Right atrium auricular region (tissue), 2 donors: ENCODE data around the gene PLA2G4B. TPM values are rescaled to one million over a fixed set of nuclear protein-coding genes. Genes with fewer than 3 reads are reported as not detected.

Experiments
- DNase-seq: peaks from one replicate; pipeline ENCODE4 v3.0.0-alpha.2; 2019; ENCODE audit warnings: low spot score
- H3K27ac ChIP-seq, 2 donors: fragments of 200-600 bp; sonication (generic); 1 replicate in 1 of 2; 2 replicates in 1 of 2; pipeline ENCODE4 v1.5.1; 2016 to 2019
- H3K27me3 ChIP-seq, 2 donors: fragments of 200-600 bp; sonication (generic); one replicate each; pipeline versions ENCODE4 v1.5.1 to v1.6.0; 2017 to 2019
- H3K36me3 ChIP-seq: fragments of 200-600 bp; sonication (generic); one replicate; pipeline ENCODE4 v1.5.1; 2016
- H3K4me1 ChIP-seq, 2 donors: fragments of 200-600 bp; sonication (generic); one replicate each; pipeline versions ENCODE4 v1.5.1 to v1.6.0; 2017 to 2019
- H3K4me3 ChIP-seq, 2 donors: fragments of 200-600 bp; sonication (generic); 1 replicate in 1 of 2; 2 replicates in 1 of 2; pipeline ENCODE4 v1.5.1; 2017 to 2019; ENCODE audit warnings: mild to moderate bottlenecking in 1 of 2, moderate library complexity in 1 of 2
- H3K9me3 ChIP-seq, 2 donors: fragments of 200-600 bp; sonication (generic); one replicate each; pipeline ENCODE4 v1.5.1; 2019
- CTCF ChIP-seq, 2 donors: fragments of 200-600 bp; sonication (generic); IDR thresholded peaks; one replicate each; pipeline ENCODE4 v1.5.1; 2019; ENCODE audit warnings: antibody characterized with exemption in 2 of 2
- total RNA-seq, 2 donors: library from RNA; depleted of rRNA; stranded (reverse); fragments of >200 nt; gene quantifications; one replicate each; pipeline ENCODE4 v1.1.0, GENCODE V29; 2016

The PLA2G4B gene
- total RNA-seq, 2 donors from 2014 or later: 1.3 to 1.4 TPM

DNA sequence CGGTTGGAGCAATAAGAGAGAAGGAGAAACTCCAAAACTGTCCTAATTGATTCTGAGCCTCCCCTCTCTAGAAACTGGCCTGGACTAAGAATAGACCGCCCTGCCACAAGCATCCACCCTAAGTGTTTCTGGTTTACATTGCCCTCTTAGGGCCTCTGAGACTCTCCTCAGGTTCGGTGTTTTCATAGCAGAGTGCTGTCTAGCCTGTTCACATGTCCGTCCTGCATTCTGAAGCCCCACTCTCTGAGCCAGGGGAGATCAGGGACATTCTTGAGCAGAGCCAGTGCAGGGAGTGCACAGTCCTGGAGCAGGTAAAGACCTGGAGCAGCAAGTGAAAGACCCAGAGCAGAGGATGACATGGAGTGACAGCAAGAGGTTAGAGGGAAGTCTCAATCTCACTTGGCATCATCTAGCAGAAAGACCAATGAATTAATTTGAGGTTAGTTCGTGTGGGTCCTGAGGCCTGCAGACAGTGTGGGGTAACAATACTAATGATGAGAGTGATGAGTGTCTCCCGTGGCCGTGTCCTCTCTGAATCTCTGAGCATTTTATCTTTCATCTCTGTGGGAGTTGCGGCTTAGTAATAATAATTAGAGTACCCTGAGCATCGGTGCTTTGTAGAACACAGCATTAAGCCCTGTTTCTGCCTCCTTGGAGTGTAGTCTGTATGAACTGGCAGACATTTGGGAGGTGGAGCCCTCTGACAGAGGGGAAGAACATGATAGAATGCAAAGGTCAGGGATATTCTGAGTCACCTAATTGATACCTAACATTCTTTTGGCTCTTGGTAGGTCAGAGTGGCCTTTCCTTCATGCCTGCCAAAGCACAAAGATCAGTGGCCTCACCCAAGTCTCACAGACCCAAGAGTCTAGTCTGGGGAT, 39.8 kb upstream of the PLA2G4B start:
- no peak overlapping the region for H3K27ac ChIP-seq
- TF ChIP-seq CTCF (IDR thresholded peaks at IDR 0.05): no peak

DNA sequence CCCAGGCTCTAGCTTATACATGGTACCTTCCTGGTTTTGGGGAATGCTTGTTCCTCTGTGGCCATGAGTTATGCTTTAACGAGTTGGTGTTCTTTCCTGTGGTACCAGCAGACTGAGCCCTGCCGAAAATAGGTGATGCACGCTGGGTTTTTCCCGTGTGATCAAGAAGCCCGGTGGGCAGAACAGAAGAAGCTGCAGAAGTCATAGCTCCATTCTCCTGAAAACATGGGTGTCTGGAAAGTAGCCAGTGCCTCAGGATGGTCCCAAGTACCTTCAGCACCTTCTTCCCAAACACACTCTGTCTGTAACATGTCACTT, 39.2 kb upstream of the PLA2G4B start:
- H3K36me3 ChIP-seq: peaks cover 4% of the 10 kb centered on the region
- H3K27me3 ChIP-seq: no peaks in the 10 kb centered on the region
- DNase-seq: no peak
- H3K4me1 ChIP-seq: peaks cover 0 to 25% of the 10 kb centered on the region in 2 donors
- H3K27ac ChIP-seq: no peak overlapping the region
- H3K9me3 ChIP-seq: no peaks in the 10 kb centered on the region
- no peak overlapping the region for H3K4me3 ChIP-seq
- no peak for TF ChIP-seq CTCF (IDR thresholded peaks at IDR 0.05)

More for the DNA sequence above, 39.8 kb upstream of the PLA2G4B start:
- Histone ChIP-seq H3K9me3 (no peaks in the 10 kb centered on the region), H3K4me1 (peaks cover 0 to 21% of the 10 kb centered on the region in 2 donors), H3K36me3 (peaks cover 4% of the 10 kb centered on the region), H3K4me3 (no peak overlapping the region), H3K27me3 (no peaks in the 10 kb centered on the region)
- no peak for DNase-seq

DNA sequence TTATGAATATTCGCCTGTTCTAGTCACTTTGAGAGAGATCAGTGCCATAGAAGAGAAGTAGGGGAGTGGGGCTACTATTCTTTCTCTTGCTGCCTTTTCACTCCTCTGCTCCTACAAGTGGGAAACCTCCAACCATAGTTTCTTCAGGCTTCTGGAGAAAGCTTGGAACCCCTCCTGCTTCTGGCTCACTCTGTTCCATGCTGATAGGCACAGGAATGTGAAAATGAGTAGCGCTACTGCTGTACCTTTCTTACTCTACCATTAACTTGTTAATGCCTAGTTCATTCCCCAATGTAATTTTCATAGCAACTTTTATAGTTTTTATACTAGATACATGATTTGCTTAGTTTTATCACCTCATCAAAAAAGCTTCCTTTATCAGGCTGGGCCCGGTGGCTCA, 37.5 kb upstream of the PLA2G4B start:
- H3K27ac ChIP-seq: no peak overlapping the region
- TF ChIP-seq CTCF (IDR thresholded peaks at IDR 0.05): no peak
- H3K27me3 ChIP-seq: no peaks in the 10 kb centered on the region
- DNase-seq: no peak
- peaks cover 0 to 32% of the 10 kb centered on the region in 2 donors for H3K4me1 ChIP-seq
- peaks cover 4% of the 10 kb centered on the region for H3K36me3 ChIP-seq
- no peaks in the 10 kb centered on the region for H3K9me3 ChIP-seq
- H3K4me3 ChIP-seq: no peak overlapping the region

GRCh38 chr15:41801850-41802455, 36.7 kb upstream of the PLA2G4B start:
- TF ChIP-seq CTCF (IDR thresholded peaks at IDR 0.05): no peak
- no peaks in the 10 kb centered on the region for H3K9me3 ChIP-seq
- no peak overlapping the region for H3K27ac ChIP-seq
- no peak overlapping the region for H3K4me3 ChIP-seq
- DNase-seq: no peak
- H3K36me3 ChIP-seq: peaks cover 4% of the 10 kb centered on the region
- no peaks in the 10 kb centered on the region for H3K27me3 ChIP-seq
- peaks cover 0 to 31% of the 10 kb centered on the region in 2 donors for H3K4me1 ChIP-seq

DNA sequence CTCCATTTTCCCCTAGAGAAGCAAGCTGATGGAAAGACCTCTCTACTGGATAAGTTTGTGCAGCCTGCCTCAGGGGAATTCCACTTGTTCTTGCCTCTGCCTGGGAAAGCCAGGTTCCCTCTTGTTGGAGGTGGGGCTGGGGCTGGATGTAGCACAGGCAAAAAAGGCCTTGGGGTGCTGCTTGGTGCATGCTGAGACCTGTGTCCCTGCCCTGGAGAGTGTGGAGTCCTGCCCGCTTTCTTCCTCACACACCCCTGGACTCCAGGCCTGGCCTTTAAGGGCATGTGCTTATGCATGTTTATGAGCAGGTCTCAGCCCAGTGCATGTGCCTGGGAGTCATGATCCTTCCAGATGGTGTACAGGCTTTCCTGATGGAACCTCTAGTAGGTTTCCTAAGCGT, 34.3 kb upstream of the PLA2G4B start:
- peaks cover 0 to 23% of the 10 kb centered on the region in 2 donors for H3K4me1 ChIP-seq
- TF ChIP-seq CTCF (IDR thresholded peaks at IDR 0.05): no peak
- H3K4me3 ChIP-seq: no peak overlapping the region
- no peak for DNase-seq
- no peaks in the 10 kb centered on the region for H3K27me3 ChIP-seq
- H3K27ac ChIP-seq: no peak overlapping the region
- H3K9me3 ChIP-seq: no peaks in the 10 kb centered on the region
- H3K36me3 ChIP-seq: peaks cover 4% of the 10 kb centered on the region
